Keratinocyte (primary cell): ENCODE results near the gene TNPO3.

ENCODE experiments used
- EZH2 ChIP-seq: IDR thresholded peaks from one replicate; pipeline ENCODE4 v1.6.1; 2012; ENCODE audit warnings: inconsistent platforms, mild to moderate bottlenecking, low read length, moderate library complexity
- TF ChIP-seq, protein P1 (sequence below), 3 experiments: IDR thresholded peaks in 1 of 3; conservative IDR thresholded peaks in 1 of 3; optimal IDR thresholded peaks in 1 of 3; 2 replicates in 2 of 3; 3 replicates in 1 of 3; pipeline versions ENCODE3 to v1.5.1; 2011; ENCODE audit warnings: low read length in 3 of 3, mild to moderate bottlenecking in 3 of 3, moderate library complexity in 2 of 3, control low read depth in 1 of 3, inconsistent platforms in 1 of 3; ENCODE audit not compliant: insufficient read depth in 2 of 3; ENCODE audit errors: extremely low read depth in 1 of 3

DNA sequence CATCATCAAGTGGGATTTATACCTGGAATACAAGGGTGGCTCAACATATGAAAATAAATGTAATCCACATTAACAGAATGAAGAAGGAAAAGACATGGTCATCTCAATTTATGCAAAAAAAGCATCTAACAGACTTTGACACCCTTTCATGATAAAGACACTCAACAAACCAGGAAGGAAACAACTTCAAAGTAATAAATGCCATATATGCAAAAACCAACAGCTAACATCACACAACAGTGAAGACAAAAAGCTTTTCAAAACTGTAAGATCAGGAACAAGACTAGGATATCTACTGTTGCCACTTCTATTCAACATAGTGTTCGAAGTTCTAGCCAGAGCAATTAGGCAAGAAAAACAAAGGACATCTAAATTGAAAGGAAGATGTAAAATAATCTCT is 22.9 kb downstream of the TNPO3 start:
- TF ChIP-seq, protein P1, sequence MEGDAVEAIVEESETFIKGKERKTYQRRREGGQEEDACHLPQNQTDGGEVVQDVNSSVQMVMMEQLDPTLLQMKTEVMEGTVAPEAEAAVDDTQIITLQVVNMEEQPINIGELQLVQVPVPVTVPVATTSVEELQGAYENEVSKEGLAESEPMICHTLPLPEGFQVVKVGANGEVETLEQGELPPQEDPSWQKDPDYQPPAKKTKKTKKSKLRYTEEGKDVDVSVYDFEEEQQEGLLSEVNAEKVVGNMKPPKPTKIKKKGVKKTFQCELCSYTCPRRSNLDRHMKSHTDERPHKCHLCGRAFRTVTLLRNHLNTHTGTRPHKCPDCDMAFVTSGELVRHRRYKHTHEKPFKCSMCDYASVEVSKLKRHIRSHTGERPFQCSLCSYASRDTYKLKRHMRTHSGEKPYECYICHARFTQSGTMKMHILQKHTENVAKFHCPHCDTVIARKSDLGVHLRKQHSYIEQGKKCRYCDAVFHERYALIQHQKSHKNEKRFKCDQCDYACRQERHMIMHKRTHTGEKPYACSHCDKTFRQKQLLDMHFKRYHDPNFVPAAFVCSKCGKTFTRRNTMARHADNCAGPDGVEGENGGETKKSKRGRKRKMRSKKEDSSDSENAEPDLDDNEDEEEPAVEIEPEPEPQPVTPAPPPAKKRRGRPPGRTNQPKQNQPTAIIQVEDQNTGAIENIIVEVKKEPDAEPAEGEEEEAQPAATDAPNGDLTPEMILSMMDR (optimal IDR thresholded peaks at IDR 0.05 in 1 of 3, IDR thresholded peaks at IDR 0.05 in 1 of 3, conservative IDR thresholded peaks at IDR 0.05 in 1 of 3; ENCODE audit: extremely low read depth in 1 of 3, insufficient read depth in 2 of 3, low read length in 3 of 3) = no peak
- no peak for TF ChIP-seq EZH2
